ENCODE data around the gene GATAD2A. TPM values are rescaled to one million over a fixed set of nuclear protein-coding genes. Genes with fewer than 3 reads are reported as not detected.
A peak's percentile ranks its signal among the peaks of the same experiment; 100 is the strongest.

Gene GATAD2A
- total RNA-seq, 2 donors from 2014 or later = 102 to 145 TPM

- Histone ChIP-seq H3K9me3 (no peaks in the 10 kb centered on the region), H3K9ac (ENCODE audit: low read depth in 2 of 2, low read length in 2 of 2) (no peak overlapping the region), H3K4me1 (no peaks in the 10 kb centered on the region), H3K27me3 (no peaks in the 10 kb centered on the region), H3K36me3 (peaks cover 5% of the 10 kb centered on the region), H3K4me3 (no peak overlapping the region), H3K27ac (no peak overlapping the region)
- DNase-seq = no peak
- no peak for TF ChIP-seq CTCF (IDR thresholded peaks at IDR 0.05)
- intact Hi-C loops (cut with DNase I) = no loop called here
These were observed 101.9 kb downstream of the GATAD2A start for GRCh38 chr19:19507354-19507753.

GRCh38 chr19:19508217-19508616 is 102.7 kb downstream of the GATAD2A start:
- no peak for TF ChIP-seq CTCF (IDR thresholded peaks at IDR 0.05)
- H3K27me3 ChIP-seq = no peaks in the 10 kb centered on the region
- no peak overlapping the region for H3K9ac ChIP-seq (ENCODE audit: low read depth in 2 of 2, low read length in 2 of 2)
- no peaks in the 10 kb centered on the region for H3K9me3 ChIP-seq
- no peak overlapping the region for H3K27ac ChIP-seq
- H3K36me3 ChIP-seq = peaks cover 5% of the 10 kb centered on the region
- intact Hi-C loops (cut with DNase I) = no loop called here
- no peak overlapping the region for H3K4me3 ChIP-seq
- DNase-seq = no peak
- no peaks in the 10 kb centered on the region for H3K4me1 ChIP-seq

GRCh38 chr19:19510432-19510831 is 105.0 kb downstream of the GATAD2A start:
- H3K27ac ChIP-seq = no peak overlapping the region
- intact Hi-C loops (cut with DNase I) = no loop called here

GRCh38 chr19:19513682-19514081 is 108.2 kb downstream of the GATAD2A start:
- H3K27ac ChIP-seq = no peak overlapping the region
- DNase-seq = no peak
- intact Hi-C loops (cut with DNase I) = no loop called here
- H3K36me3 ChIP-seq = no peaks in the 10 kb centered on the region
- no peak for TF ChIP-seq CTCF (IDR thresholded peaks at IDR 0.05)
- H3K27me3 ChIP-seq = no peaks in the 10 kb centered on the region
- H3K4me3 ChIP-seq = no peak overlapping the region
- no peak overlapping the region for H3K9ac ChIP-seq (ENCODE audit: low read depth in 2 of 2, low read length in 2 of 2)
- peaks cover 8% of the 10 kb centered on the region for H3K4me1 ChIP-seq
- H3K9me3 ChIP-seq = no peaks in the 10 kb centered on the region

More at GRCh38 chr19:19510432-19510831, 105.0 kb downstream of the GATAD2A start:
- DNase-seq = no peak
- H3K27me3 ChIP-seq = no peaks in the 10 kb centered on the region
- H3K36me3 ChIP-seq = peaks cover 5% of the 10 kb centered on the region
- peaks cover 3% of the 10 kb centered on the region for H3K4me1 ChIP-seq
- H3K9ac ChIP-seq (ENCODE audit: low read depth in 2 of 2, low read length in 2 of 2) = no peak overlapping the region
- no peak for TF ChIP-seq CTCF (IDR thresholded peaks at IDR 0.05)
- H3K9me3 ChIP-seq = no peaks in the 10 kb centered on the region
- no peak overlapping the region for H3K4me3 ChIP-seq

GRCh38 chr19:19514215-19514657 is 108.8 kb downstream of the GATAD2A start:
- H3K9me3 ChIP-seq = no peaks in the 10 kb centered on the region
- DNase-seq = peak; percentile 63
- no peaks in the 10 kb centered on the region for H3K27me3 ChIP-seq
- peaks cover 8% of the 10 kb centered on the region for H3K4me1 ChIP-seq
- no peaks in the 10 kb centered on the region for H3K36me3 ChIP-seq
- intact Hi-C loops (cut with DNase I) = no loop called here
- H3K4me3 ChIP-seq = no peak overlapping the region
- TF ChIP-seq CTCF (IDR thresholded peaks at IDR 0.05) = no peak
- H3K27ac ChIP-seq = no peak overlapping the region
- H3K9ac ChIP-seq (ENCODE audit: low read depth in 2 of 2, low read length in 2 of 2) = no peak overlapping the region
